Lower leg skin (tissue), 3 donors: ENCODE results near the gene TBC1D22A.

Source experiments
- CTCF ChIP-seq, 3 donors: fragments of 450-650 bp; IDR thresholded peaks; one replicate each; pipeline ENCODE4 v1.5.1; 2016; ENCODE audit warnings: antibody characterized with exemption in 3 of 3, mild to moderate bottlenecking in 3 of 3, moderate library complexity in 2 of 3
- POLR2A ChIP-seq, 2 donors: fragments of 450-650 bp; IDR thresholded peaks; one replicate each; pipeline ENCODE4 v1.6.1; 2016 to 2017; ENCODE audit warnings: antibody characterized with exemption in 2 of 2, mild to moderate bottlenecking in 1 of 2, moderate library complexity in 1 of 2

DNA sequence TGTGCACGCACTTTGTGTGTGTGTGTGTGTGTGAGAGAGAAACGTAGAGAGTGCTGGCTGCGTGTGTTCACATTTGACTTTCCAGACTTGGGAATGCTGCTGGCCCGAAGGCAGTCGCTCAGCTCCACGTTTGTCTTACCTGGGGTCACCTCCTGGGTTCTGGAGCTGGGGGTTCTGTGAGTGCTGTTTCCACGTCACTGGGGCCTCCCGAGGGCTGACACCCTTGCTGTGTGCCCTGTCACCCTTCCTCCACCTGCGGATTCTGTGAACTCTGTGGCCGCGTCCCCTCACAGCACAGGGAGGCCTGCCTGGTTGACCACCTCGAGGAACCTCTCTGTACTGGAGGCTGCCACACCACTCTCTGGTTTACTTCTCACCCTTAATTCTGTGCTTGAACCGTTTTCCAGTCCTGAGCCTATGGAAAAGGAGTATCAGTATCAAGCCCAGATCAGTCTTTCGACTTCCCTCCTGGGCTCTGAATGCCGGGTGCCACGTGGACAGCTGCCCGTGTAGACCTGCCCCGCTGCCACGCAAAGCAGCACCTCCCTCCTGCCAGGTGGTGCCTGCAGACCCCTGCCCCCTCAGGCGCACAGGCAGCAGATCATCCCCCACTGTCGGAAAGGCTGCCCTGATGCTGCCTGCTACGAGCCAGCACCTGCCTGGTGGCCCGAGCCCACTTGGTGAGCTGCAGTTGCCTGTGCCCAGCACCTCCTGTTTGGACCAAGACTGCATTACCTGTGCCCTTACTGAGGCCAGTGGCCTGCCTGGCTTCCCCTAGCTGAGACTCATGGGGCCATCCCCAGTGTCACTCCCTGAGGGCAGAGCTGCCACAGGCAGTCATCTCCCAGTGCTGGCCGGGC lies 233.3 kb downstream of the TBC1D22A start:
- TF ChIP-seq POLR2A (IDR thresholded peaks at IDR 0.05): no peak
- no peak for TF ChIP-seq CTCF (IDR thresholded peaks at IDR 0.05)
